ENCODE results near the gene VARS2.

- TF ChIP-seq CTCF (IDR thresholded peaks at IDR 0.05) (no peak), POLR2A (IDR thresholded peaks at IDR 0.05) (no peak)
These were observed 13.1 kb upstream of the VARS2 start for GRCh38 chr6:30900863-30901417.
